ENCODE data around the gene SULF2. TPM values are rescaled to one million over a fixed set of nuclear protein-coding genes. Genes with fewer than 3 reads are reported as not detected.

Gene SULF2
- total RNA-seq, 1 experiment from 2014 or later, result 495 TPM

DNA sequence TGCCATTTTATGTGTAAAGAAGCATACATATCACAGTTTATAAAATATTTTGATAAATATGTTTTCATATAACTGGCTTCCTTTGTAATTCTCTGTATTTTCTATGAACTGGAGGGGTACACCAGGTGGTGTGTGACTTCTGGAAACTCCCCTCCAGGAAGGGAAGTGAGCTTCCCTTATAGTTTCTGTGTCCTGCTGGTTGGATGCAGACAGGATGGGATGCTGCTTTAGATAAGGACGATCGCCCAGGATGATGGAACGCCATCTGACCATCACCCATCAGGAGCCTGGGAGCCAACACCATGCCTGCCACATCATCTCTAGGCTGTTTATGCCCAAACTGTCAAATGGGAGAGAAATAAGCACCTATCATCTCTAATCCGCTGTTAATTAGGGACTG lies 66.1 kb downstream of the SULF2 start:
- intact Hi-C loops (cut with micrococcal nuclease; ENCODE audit: unreplicated experiment), result no loop called here
- H3K36me3 ChIP-seq (ENCODE audit: low read depth), result peaks cover 58% of the 10 kb centered on the region
- DNase-seq, result no peak
- H4K20me1 ChIP-seq (ENCODE audit: insufficient read depth), result peaks cover 98% of the 10 kb centered on the region
- H3K27ac ChIP-seq, result no peak overlapping the region
- CTCF ChIA-PET, result no interaction called here
- no peaks in the 10 kb centered on the region for H3K9me2 ChIP-seq (ENCODE audit: insufficient read depth)
- no peaks in the 10 kb centered on the region for H3K4me1 ChIP-seq (replicated peaks; ENCODE audit: insufficient read depth)
- POLR2A ChIA-PET (ENCODE audit: unreplicated experiment), result no interaction called here
- BruUV-seq (replicated peaks), result no TSS peak
- H3K4me2 ChIP-seq, result no peak overlapping the region
- H3F3A ChIP-seq (ENCODE audit: insufficient read depth, low read depth), result peaks cover 98% of the 10 kb centered on the region
- no peaks in the 10 kb centered on the region for H3K27me3 ChIP-seq (ENCODE audit: insufficient read depth, low read depth)
- H3K4me3 ChIP-seq, result no peak overlapping the region
- H2AFZ ChIP-seq, result no peak overlapping the region
- TF ChIP-seq EZH2 (IDR thresholded peaks at IDR 0.05; ENCODE audit: low read depth) (no peak), CTCF (conservative IDR thresholded peaks at IDR 0.05) (no peak)
- peaks cover 98% of the 10 kb centered on the region for H3K79me2 ChIP-seq (ENCODE audit: low read depth)
- H3K9me3 ChIP-seq (ENCODE audit: insufficient read depth, low read depth), result no peaks in the 10 kb centered on the region

- peaks cover 58% of the 10 kb centered on the region for H3K36me3 ChIP-seq (ENCODE audit: low read depth)
- no peak overlapping the region for H3K4me2 ChIP-seq
- H3K9me3 ChIP-seq (ENCODE audit: insufficient read depth, low read depth), result no peaks in the 10 kb centered on the region
- no peak overlapping the region for H2AFZ ChIP-seq
- H3F3A ChIP-seq (ENCODE audit: insufficient read depth, low read depth), result peaks cover 97% of the 10 kb centered on the region
- peaks cover 98% of the 10 kb centered on the region for H4K20me1 ChIP-seq (ENCODE audit: insufficient read depth)
- BruUV-seq (replicated peaks), result no TSS peak
- peaks cover 99% of the 10 kb centered on the region for H3K79me2 ChIP-seq (ENCODE audit: low read depth)
- DNase-seq, result no peak
- POLR2A ChIA-PET (ENCODE audit: unreplicated experiment), result no interaction called here
- no peaks in the 10 kb centered on the region for H3K9me2 ChIP-seq (ENCODE audit: insufficient read depth)
- H3K4me3 ChIP-seq, result no peak overlapping the region
- no peaks in the 10 kb centered on the region for H3K27me3 ChIP-seq (ENCODE audit: insufficient read depth, low read depth)
- intact Hi-C loops (cut with micrococcal nuclease; ENCODE audit: unreplicated experiment), result no loop called here
- no peak for TF ChIP-seq EZH2 (IDR thresholded peaks at IDR 0.05; ENCODE audit: low read depth)
- TF ChIP-seq CTCF (conservative IDR thresholded peaks at IDR 0.05), result no peak
- H3K27ac ChIP-seq, result no peak overlapping the region
- CTCF ChIA-PET, result no interaction called here
- H3K4me1 ChIP-seq (replicated peaks; ENCODE audit: insufficient read depth), result no peaks in the 10 kb centered on the region
These were observed 66.9 kb downstream of the SULF2 start for GRCh38 chr20:47718398-47718797.

- Histone ChIP-seq H4K20me1 (ENCODE audit: insufficient read depth) (peaks cover 98% of the 10 kb centered on the region), H2AFZ (no peak overlapping the region), H3K4me2 (no peak overlapping the region), H3K27me3 (ENCODE audit: insufficient read depth, low read depth) (no peaks in the 10 kb centered on the region), H3F3A (ENCODE audit: insufficient read depth, low read depth) (peaks cover 98% of the 10 kb centered on the region), H3K36me3 (ENCODE audit: low read depth) (peaks cover 53% of the 10 kb centered on the region), H3K79me2 (ENCODE audit: low read depth) (peaks cover 99% of the 10 kb centered on the region), H3K27ac (no peak overlapping the region), H3K4me1 (replicated peaks; ENCODE audit: insufficient read depth) (no peaks in the 10 kb centered on the region), H3K9me2 (ENCODE audit: insufficient read depth) (no peaks in the 10 kb centered on the region), H3K4me3 (no peak overlapping the region), H3K9me3 (ENCODE audit: insufficient read depth, low read depth) (no peaks in the 10 kb centered on the region)
- TF ChIP-seq EZH2 (IDR thresholded peaks at IDR 0.05; ENCODE audit: low read depth), result no peak
- no peak for TF ChIP-seq CTCF (conservative IDR thresholded peaks at IDR 0.05)
- POLR2A ChIA-PET (ENCODE audit: unreplicated experiment), result no interaction called here
- no peak for DNase-seq
- CTCF ChIA-PET, result no interaction called here
- no TSS peak for BruUV-seq (replicated peaks)
- intact Hi-C loops (cut with micrococcal nuclease; ENCODE audit: unreplicated experiment), result no loop called here
These were observed 67.9 kb downstream of the SULF2 start for GRCh38 chr20:47717421-47717820.

Measured in PC-9 (cell line).